GM10847 (cell line): ENCODE measurements around the gene USF3.

Experiments
- POLR2A ChIP-seq: IDR thresholded peaks from 2 replicates; pipeline ENCODE4 v1.6.1; 2011; ENCODE audit not compliant: insufficient read length; ENCODE audit errors: extremely low read depth

Gene USF3

GRCh38 chr3:113719294-113719693 is 22.9 kb upstream of the USF3 start:
- TF ChIP-seq POLR2A: no peak

- TF ChIP-seq POLR2A: no peak
Observed at GRCh38 chr3:113717818-113718217, 21.4 kb upstream of the USF3 start.

GRCh38 chr3:113717308-113717707 is 20.9 kb upstream of the USF3 start:
- TF ChIP-seq POLR2A: no peak

- no peak for TF ChIP-seq POLR2A
Observed at GRCh38 chr3:113714702-113715101, 18.3 kb upstream of the USF3 start.

GRCh38 chr3:113712129-113712528 is 15.7 kb upstream of the USF3 start:
- TF ChIP-seq POLR2A: no peak

GRCh38 chr3:113707835-113708234 is 11.4 kb upstream of the USF3 start:
- no peak for TF ChIP-seq POLR2A

GRCh38 chr3:113698956-113699355 is 2.5 kb upstream of the USF3 start:
- TF ChIP-seq POLR2A: no peak

GRCh38 chr3:113698213-113698742 is 1.8 kb upstream of the USF3 start:
- TF ChIP-seq POLR2A: no peak

- no peak for TF ChIP-seq POLR2A
Observed at GRCh38 chr3:113697500-113698090, 1.2 kb upstream of the USF3 start.

GRCh38 chr3:113696658-113697499 is 437 bp upstream of the USF3 start:
- TF ChIP-seq POLR2A: no peak

GRCh38 chr3:113695431-113695785 is 1.0 kb downstream of the USF3 start:
- TF ChIP-seq POLR2A: no peak

- TF ChIP-seq POLR2A: no peak
Observed at GRCh38 chr3:113690482-113690881, 6.0 kb downstream of the USF3 start.

GRCh38 chr3:113685956-113686721 is 10.3 kb downstream of the USF3 start:
- TF ChIP-seq POLR2A: no peak

- TF ChIP-seq POLR2A: no peak
Observed at GRCh38 chr3:113685124-113685523, 11.3 kb downstream of the USF3 start.

- no peak for TF ChIP-seq POLR2A
Observed at GRCh38 chr3:113684271-113684819, 12.1 kb downstream of the USF3 start.
